LHCN-M2 (cell line): ENCODE results near the gene PFN3. TPM values are rescaled to one million over a fixed set of nuclear protein-coding genes. Genes with fewer than 3 reads are reported as not detected.

Source experiments
- DNase-seq: peaks from one replicate; pipeline ENCODE4 v3.0.0-alpha.2; 2012; ENCODE audit warnings: low read depth
- total RNA-seq: library from RNA; depleted of rRNA; stranded (reverse); fragments of >200 nt; gene quantifications from 2 replicates; pipeline ENCODE4 v1.2.3, GENCODE V29; 2014

PFN3 gene
- total RNA-seq, 1 experiment from 2014 or later, result not detected

DNA sequence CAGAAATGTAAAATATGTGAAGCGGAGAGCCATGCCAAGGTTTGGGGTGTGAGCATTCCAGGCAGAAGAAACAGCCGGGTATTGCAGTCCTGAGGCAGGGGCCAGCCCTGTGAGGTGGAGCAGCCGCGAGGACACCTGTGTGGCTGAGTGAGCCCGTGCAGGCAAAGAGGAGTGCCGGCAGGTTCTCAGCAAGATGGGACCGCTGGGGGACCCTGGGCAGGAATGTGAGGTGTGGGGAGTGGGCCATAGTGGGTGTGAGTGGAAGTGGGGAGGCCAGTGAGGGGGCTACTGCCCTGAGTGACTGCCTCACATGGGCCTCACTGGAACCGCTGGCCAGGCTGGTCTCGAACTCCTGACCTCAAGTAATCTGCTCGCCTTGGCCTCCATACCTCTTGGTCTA lies 38.0 kb upstream of the PFN3 start:
- DNase-seq, result no peak

- DNase-seq, result no peak
These were observed 37.2 kb upstream of the PFN3 start for GRCh38 chr5:177437623-177438022.

DNA sequence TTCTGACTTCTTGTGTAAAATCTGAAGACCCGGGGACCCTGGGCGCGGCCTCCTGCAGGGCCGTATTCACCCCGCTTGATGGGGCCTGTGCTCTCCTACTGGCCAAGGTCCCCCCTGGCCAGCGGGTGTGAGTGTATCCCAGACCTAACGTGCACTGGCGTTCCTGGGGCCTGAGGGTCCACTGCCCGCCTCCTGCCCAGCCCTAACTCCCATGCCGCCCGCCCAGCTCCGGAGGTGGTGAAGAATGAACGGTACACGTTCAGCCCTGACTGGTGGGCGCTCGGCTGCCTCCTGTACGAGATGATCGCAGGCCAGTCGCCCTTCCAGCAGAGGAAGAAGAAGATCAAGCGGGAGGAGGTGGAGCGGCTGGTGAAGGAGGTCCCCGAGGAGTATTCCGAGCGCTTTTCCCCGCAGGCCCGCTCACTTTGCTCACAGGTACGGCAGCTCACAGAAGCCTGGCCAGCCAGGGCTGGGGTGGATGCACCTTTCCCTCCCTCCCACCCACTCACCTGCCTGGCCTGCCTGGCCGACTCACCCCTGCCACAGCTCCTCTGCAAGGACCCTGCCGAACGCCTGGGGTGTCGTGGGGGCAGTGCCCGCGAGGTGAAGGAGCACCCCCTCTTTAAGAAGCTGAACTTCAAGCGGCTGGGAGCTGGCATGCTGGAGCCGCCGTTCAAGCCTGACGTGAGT lies 35.5 kb upstream of the PFN3 start:
- DNase-seq, result no peak

DNA sequence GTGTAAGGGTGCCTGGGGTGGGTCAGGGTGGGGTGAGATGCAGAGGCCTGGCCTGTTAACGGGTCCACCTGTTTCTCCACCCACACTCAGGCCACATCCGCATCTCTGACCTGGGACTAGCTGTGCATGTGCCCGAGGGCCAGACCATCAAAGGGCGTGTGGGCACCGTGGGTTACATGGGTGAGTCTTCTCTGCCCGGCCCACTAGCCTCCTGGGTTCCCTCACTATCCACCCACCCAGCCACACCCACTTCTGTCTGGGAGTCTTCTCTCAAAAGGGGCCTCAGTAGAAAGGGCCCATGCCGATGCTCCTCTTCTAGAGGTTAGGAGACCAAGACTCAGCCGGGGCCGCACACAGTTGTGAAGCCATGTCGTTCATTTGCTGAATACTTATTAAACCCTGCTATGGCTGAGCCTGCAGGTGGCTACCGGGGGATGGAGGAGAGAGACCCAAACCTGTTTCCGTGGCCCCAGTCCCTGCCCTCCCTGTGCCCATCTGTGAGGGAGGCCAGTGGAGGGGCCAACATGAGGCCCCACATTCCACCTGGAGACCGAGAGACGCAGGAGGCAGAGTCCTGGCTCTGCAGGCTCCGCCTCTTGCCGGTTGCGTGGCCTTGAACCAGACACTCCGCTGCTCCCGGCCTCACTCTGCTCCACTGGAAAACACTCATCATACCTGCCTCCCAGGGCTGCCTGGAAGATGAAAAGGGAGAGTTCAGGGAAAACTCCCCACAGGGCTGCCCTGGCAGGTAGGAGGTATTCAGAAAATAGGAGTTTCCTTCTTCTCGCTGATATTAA lies 34.7 kb upstream of the PFN3 start:
- no peak for DNase-seq

GRCh38 chr5:177434437-177434836 lies 34.0 kb upstream of the PFN3 start:
- DNase-seq, result no peak

GRCh38 chr5:177433658-177434217 lies 33.3 kb upstream of the PFN3 start:
- DNase-seq, result no peak

DNA sequence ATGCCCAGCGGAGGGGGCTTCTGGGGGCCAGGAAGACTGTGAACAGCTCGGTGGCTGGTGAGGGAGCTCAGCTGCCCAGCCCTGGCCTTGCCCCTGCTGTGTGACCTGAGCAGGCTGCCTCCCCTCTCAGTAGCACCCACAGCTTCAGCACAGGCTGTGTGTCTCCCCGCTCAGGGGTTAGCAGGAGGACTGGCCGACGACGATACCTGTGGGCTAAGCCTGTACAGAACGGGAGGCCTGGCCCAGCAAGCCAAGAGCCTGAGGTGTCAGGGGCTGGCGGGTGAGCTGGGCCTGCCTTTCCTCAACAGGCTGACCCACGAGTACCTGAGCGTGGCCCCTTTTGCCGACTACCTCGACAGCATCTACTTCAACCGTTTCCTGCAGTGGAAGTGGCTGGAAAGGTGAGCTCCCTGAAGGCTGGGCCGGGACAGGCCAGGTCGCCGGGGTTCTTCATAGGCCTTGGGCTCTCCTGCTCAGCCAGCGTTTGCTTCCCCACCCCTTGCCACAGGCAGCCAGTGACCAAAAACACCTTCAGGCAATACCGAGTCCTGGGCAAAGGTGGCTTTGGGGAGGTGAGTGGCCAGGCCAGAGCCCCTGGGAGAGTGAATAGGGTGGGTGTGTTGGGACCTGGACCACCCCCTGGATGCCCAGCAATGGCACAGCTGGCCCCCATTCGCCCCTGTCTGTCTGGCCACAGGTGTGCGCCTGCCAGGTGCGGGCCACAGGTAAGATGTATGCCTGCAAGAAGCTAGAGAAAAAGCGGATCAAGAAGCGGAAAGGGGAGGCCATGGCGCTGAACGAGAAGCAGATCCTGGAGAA lies 32.6 kb upstream of the PFN3 start:
- no peak for DNase-seq

DNA sequence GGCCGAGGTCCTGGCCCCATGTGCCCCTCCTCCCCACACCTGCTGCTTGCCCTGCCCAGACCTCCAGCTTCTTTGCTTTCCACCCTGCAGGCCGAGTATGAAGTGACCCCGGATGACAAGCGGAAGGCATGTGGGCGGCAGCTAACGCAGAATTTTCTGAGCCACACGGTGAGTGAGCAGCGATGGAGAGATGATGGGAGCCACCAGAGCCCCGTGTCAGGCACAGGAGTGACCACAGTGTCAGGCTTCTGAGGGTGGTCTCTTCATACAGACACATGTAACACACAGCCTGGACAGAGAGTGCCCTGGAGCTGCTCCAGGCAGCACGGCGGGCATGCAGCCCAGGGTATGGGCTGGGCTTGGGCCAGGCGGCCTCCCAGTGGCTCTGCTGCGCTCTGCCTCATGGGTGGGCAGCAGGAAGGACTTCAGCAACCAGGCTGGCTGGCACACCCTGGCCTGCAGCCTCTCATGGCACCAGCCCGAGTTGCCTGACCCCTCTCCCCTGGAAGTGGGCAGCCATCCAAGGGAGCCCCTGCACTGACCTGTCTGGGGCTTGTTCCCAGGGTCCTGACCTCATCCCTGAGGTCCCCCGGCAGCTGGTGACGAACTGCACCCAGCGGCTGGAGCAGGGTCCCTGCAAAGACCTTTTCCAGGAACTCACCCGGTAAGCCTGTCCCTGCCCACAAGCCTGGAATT lies 31.8 kb upstream of the PFN3 start:
- no peak for DNase-seq

DNA sequence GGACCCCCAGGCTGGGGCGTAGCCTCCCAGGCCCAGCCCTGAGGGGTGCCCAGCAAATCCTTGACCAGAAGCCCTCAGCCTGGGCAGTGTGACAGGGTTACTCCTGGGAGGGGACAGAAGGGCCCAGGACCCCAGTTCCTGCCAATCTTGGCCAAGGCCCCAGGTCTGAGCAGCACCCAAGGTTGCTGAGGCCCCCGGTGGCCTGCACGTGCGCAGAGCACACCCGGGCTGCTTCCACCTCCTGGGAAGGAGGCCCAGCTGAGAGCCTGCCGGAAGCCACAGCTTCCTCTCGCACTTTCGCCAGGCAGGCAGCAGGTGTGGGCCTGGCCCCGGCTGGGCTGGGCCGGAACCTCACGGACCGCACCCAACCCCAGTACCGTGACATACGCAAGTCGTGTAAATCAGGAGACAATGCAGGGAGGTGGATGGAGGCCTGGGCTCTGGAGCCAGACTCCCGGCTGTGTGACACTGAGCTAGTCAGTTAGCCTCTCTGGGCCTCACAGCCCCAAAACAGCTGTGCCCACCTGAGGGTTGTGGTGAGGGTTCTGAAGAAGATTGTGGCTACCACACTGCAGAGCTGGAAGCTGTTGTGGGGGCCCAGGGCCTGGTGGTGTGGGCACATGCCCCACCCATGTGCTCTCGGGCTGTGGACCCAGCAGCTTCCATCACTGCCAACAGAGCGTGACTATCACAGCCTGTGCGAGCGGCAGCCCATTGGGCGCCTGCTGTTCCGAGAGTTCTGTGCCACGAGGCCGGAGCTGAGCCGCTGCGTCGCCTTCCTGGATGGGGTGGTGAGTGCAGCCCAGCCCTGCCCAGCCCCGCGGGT lies 31.1 kb upstream of the PFN3 start:
- no peak for DNase-seq

DNA sequence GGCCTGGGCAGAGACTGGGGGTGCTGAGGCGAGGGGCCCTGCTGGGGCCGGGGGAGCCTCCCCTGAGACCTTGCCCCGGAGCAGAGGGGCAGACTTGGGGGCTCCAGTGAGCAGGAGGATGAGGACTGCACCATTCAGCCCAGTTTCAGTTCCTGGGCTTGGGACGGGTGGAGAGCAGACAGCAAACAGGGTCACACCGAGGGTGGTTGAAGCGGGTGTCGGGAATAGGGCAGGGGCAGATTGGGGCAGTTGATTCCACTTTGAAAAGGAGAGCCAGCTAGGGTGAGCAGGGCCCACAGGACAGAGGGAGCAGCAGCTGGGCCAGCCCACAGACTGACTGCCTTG lies 30.5 kb upstream of the PFN3 start:
- no peak for DNase-seq

- no peak for DNase-seq
These were observed 29.9 kb upstream of the PFN3 start for GRCh38 chr5:177430140-177430951.

DNA sequence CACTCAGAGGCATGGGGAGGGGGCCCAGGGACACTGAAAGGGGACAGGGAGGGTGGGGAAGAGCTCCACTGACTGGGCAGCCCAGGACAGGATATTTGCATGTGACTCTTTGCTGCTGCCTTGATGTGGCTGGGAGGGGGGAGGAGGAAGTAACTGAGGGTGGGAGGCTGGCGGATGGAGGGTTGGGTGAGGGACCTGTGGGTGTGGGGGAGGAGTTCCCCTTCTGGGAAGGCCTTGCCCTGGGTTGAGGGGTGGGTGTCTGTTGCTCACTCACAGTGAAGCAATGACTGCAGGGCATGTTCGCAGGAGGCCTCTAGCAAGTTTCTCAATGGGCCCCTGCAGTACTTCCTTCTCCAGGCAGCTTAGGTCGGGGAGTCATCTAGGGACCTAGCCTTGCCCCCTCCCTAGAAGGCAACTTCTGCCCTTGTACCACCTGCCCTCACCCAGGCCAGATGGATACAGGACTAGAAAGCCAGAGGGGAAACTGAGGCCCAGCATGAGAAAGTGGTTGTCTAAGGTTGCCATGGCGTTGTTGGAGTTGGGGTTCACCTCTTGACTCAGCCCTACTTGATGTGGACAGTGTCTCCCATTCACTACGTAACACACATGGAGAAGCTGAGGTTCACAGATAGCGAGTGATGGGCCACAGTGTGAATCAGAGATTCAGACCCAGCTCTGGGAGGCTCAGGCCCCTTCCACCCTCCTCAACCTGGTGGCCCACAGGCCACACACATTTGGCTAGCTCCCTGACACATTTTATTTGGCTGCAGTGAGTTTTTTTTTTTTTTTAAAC lies 29.0 kb upstream of the PFN3 start:
- DNase-seq, result no peak

DNA sequence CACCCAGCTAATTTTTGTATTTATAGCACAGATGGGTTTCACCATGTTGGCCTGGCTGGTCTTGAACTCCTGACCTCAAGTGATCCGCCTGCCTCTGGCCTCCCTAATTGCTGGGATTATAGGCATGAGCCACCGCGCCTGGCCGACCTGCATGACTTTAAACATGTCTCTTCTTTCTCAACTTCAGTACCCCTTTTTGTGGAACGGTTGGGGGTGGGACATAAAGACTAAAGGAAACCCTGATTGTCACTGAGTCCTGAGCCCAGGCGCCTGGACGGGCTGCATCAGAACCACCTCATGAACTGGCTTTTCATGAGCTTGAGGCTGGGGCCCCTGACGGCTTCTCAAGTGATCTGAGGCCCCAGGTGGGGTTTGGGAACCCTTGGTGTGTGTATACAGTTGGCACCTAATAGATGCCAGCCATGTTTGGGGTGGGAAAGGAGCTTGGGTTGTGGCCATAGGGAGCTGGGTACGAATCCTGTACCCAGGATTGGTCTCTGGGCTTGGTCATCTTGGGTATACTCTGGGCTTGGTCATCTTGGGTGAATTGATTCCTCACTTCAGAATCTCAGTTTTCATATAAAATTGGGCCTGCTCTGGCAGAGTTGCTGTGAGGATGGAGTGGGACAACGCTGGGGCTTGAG lies 28.2 kb upstream of the PFN3 start:
- DNase-seq, result no peak

DNA sequence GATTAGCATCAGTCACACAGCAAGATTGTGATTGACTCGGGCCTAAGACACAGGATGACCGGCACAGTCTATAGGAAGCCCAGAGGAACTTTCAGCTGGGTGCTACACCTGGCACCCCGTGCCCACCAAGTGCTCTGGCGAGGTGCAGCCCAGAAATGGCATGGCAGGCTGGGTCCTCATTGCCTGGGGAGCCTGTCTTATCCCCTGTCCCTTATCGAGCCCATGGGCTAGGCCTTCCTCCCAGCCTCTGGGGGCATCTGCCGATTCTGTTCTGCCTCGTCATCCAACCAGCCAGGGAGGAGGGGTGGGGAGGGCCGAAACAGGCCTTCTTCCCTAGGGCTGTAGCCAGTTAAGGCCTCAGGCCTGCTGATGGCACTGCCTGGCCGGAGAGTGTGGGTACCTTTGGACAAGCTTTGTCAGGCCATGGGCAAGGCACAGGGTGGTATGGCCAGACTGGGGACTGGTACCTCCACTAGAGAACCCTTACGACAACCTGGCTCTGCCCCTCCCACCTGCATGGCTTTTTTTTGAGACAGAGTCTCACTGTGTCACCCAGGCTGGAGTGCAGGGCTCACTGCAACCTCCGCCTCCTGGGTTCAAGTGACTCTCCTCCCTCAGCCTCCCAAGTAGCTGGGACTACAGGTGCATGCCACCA lies 27.6 kb upstream of the PFN3 start:
- no peak for DNase-seq

DNA sequence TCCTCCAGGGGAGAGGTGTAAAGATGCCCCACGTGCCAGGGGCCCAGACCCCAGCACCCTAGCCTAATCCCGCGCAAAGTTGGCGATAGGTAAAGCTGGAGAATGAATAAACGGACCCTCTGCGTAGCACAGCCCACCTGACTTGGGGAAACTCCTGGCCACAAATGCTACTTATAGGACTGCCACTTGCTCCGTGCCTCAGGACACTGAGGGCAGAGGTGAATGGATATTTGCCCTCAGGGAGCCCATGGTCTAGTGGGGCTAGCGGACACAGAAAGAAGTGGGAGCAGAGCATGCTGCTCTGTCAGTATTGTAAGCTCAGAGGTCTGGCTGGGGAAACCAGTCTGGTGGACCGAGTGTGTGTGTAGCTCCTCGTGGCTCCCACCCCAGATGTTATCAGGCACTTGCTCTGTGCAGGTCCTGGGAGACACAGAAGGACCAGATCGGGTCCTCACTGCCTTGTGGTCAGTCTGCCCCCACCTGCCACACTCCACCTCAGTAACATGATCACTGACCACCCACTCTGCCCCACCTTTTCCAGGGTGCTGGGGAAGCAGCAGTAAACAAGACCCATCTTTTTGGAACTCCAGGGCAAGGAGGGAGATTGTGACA lies 26.9 kb upstream of the PFN3 start:
- DNase-seq, result no peak

GRCh38 chr5:177426566-177427210 lies 26.2 kb upstream of the PFN3 start, which contains the start of gene GRK6:
Gene GRK6, plus strand, starts transcription at chr5:177426676. Its CDS starts 170 bp downstream, at chr5:177426846.
- DNase-seq, result peak; percentile 35
